HG03175 (cell line): Measurements from ENCODE around the gene DNAJC4.
A peak's percentile ranks its signal among the peaks of the same experiment; 100 is the strongest.

Experiments used
- ATAC-seq: cut with Tn5 transposase; IDR thresholded peaks from one replicate; pipeline ENCODE4 v1.9.1; 2021; ENCODE audit warnings: mild to moderate bottlenecking, moderate library complexity; ENCODE audit not compliant: unreplicated experiment

The DNAJC4 gene

GRCh38 chr11:64269540-64270220, 39.3 kb downstream of the DNAJC4 start:
- ATAC-seq = peak; percentile 63

- no peak for ATAC-seq
Observed at GRCh38 chr11:64275031-64275800, 44.9 kb downstream of the DNAJC4 start.

GRCh38 chr11:64275841-64276240, 45.5 kb downstream of the DNAJC4 start:
- ATAC-seq = no peak

- ATAC-seq = no peak
Observed at GRCh38 chr11:64276653-64277431, 46.5 kb downstream of the DNAJC4 start.

DNA sequence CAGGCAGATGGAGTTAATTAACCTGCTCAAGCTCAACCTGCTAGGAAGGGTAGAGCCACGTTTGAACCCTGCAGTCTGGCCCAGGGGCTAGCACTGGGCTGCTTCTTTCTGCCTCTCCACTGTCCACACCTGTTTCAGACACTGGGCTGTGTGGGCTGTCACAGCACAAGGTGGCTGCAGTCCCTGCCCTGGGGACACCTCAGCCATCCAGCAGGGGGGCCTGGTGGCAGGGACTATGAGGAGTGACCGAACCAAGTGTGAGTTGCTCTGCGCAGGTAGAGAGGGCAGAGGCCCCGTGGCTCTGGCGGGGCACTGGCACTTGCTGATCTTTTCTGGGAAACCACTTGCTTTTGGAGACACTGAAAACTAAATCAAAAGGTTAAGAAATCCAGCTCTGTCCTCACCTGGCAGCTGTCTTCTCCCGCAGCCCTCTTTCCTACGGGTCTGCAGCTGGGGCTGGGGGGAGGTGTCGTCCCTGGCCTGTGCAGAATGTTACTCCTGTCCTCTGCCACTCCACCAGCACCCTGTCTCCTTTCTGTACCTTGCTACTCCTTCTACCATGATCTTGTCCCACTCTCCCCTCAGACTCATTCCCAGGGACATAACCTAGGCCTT, 48.3 kb downstream of the DNAJC4 start:
- ATAC-seq = no peak

GRCh38 chr11:64281957-64282770, 51.8 kb downstream of the DNAJC4 start:
- ATAC-seq = no peak

- ATAC-seq = no peak
Observed at GRCh38 chr11:64283092-64283491, 52.7 kb downstream of the DNAJC4 start.
